Cortex of kidney (tissue), 1 donor: ENCODE measurements around the gene C15orf40.

ENCODE experiments used
- DNase-seq: peaks from one replicate; lab custom pipeline; 2025; lab: John Stamatoyannopoulos, UW

The C15orf40 gene

DNA sequence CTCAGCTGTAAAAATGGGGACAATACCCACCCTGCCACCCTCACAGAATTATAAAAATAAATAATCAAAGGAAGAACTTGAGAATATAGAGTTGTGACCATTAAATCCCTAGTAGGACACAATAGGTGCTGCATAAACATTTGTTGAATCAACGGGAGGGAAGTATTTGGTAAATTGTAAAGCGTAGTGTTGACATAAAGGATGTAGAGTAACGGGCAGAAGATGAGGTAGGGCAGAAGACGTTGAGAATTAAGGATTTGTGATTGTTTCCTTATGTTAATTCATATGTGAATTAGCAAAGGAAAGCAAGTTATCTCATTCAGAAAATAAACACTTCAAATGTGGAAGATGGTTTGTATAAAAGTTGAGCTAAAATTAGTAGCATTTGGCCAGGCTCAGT lies 18.3 kb downstream of the C15orf40 start:
- no peak for DNase-seq

GRCh38 chr15:82992436-82992998 lies 18.9 kb downstream of the C15orf40 start:
- DNase-seq, result no peak

- no peak for DNase-seq
These were observed 25.0 kb downstream of the C15orf40 start for GRCh38 chr15:82986442-82986780.

- DNase-seq, result peak; percentile 82
These were observed 25.6 kb downstream of the C15orf40 start, which contains the start of gene RAMAC for GRCh38 chr15:82985688-82986441. Gene RAMAC, plus strand, starts transcription at chr15:82986210. Its CDS starts 2,809 bp downstream, at chr15:82989019.

DNA sequence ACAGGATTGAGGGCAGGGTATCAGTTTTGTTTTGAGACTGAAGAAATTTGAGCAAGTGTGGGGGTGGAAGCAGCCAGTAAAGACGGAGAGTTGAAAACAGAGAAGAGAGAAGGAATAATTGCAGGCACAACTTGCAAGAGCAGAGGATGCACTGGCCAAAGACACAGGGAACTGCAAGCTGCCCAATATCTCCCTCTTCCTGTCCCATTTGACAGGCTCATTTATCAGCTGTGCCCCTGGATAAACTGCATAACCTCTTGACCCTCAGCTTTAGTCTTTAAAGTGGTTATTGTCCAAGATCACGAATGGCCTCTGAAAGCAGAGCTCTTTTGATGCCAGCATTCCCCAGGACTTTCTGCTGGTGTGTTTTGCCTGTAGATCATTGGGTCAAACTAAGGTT lies 30.5 kb downstream of the C15orf40 start:
- no peak for DNase-seq

GRCh38 chr15:82979726-82980125 lies 31.7 kb downstream of the C15orf40 start:
- no peak for DNase-seq

- DNase-seq, result no peak
These were observed 33.0 kb downstream of the C15orf40 start for GRCh38 chr15:82978438-82978837.

- DNase-seq, result no peak
These were observed 34.4 kb downstream of the C15orf40 start for GRCh38 chr15:82977076-82977475.

GRCh38 chr15:82972990-82973389 lies 38.4 kb downstream of the C15orf40 start:
- no peak for DNase-seq

- DNase-seq, result no peak
These were observed 40.0 kb downstream of the C15orf40 start for GRCh38 chr15:82971218-82971984.

DNA sequence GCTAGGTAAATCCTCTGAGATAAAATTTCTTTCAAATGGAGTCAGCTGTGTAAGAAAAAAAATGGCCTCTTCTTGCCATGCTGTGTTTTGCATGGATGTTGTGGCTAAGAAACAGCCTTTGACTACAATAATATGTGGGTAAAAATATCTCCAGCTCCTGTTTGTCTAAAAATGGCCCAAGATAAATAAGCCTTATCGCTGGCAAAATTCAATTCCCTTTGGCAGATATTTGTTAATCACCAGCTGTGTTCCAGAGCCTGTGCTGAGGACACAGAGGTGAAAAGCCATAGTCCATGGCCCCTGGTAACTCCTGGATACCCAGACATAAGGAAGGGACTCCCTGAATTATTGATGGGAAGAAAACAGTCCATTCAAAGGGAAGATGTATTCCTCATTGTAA lies 40.7 kb downstream of the C15orf40 start:
- no peak for DNase-seq

DNA sequence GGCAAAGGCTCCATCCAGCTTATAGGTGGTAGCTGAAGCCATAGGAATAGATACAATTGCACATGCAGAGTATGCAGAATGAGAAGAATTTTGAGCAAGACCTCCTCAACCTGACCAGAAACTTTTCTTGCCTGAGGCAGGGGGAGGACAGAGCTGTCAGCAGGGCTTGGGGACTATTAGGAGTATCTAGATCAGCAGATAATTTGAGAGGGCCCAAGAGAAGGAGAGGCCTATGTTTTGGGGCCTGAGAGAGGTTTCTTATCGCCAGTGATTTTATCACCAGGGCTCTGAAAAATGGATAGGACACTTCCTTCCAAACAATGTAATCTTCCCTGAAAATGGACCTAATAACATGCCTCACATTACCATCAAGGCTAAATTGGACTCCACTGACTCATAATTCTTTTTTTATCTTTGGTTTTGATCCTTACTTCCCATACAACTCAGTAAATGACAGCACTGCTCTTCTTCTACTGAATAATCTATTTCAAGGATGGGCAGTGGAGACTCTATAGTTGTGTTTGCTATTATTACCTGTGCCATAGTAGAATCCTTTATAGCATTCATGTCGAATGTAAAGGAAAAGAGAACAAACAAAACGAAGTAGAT lies 41.3 kb downstream of the C15orf40 start:
- no peak for DNase-seq

DNA sequence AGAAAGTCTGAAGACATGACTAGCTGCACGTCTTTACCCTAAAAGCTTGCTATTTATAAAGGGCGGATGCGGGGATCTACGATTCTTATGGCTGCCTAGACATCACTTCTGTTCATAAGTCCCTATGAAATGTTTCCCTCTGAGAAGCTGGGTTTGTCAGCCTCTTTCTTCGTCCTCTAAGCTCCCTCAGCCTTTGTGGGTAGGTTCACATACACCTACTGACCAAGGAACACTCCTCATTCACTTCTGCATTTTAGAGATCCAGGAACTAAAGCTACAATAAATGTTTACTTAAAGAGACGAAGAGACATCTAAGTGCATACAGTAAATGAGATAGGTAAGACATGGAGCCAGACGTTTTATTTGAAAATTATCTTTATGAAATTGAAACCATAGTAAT lies 42.1 kb downstream of the C15orf40 start:
- DNase-seq, result no peak

- DNase-seq, result no peak
These were observed 43.4 kb downstream of the C15orf40 start for GRCh38 chr15:82968066-82968465.

DNA sequence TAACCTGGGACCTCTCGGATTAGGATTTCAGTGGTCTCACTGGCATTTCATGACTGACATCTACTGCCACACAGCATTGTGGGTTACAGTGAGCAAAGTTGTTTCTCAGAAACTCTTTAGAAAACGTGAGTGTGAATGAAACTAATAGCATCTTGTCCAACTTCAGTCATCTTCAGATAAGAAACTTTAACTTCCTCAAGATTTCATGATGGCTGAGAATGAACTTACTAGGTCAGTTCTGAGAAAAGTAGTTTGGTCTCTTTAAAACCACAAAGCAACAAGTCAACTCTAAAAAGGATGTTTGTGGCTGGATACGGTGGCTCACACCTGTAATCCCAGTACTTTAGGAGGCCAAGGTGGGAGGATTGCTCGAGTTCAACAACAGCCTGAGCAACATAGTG lies 44.8 kb downstream of the C15orf40 start:
- DNase-seq, result no peak

DNA sequence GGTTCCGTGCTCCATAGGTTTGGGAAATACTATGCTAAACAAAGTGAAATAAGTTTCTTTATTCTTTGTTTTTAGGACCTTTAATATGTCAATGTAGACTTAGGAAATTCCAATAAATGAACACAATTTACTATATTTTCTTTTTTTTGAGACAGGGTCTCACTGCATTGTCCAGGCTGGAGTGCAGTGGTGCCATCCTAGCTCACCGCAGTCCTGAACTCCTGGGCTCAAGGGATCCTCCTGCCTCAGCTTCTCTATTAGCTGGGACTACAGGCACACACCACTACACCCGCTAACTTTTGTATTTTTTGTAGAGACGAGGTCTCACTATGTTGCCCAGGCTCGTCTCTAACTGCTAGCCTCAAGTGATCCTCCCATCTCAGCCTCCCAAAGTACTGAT lies 46.5 kb downstream of the C15orf40 start:
- DNase-seq, result no peak

- DNase-seq, result no peak
These were observed 47.7 kb downstream of the C15orf40 start for GRCh38 chr15:82963471-82964341.

DNA sequence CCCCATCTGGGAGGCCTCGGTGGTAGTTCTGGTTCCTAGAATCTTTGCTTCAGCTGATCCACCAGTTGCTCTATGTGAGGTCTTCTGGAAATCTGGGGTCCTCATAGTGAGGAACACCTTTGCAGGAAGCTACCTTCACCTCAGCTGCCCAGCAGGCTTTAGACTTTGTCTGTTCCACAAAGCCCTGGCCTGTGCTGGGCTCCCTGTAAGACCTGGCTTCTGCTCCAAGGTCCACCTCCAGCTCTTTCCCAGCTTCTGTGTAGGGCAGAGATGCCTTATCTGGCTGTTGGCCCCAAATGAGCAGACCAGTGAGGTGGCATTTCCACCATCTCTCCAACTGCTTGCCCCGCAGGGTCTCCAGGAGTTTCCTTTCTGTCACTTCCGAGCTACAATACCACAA lies 50.7 kb downstream of the C15orf40 start:
- no peak for DNase-seq

- no peak for DNase-seq
These were observed 52.0 kb downstream of the C15orf40 start for GRCh38 chr15:82959423-82959822.

- no peak for DNase-seq
These were observed 52.8 kb downstream of the C15orf40 start for GRCh38 chr15:82958638-82959037.

DNA sequence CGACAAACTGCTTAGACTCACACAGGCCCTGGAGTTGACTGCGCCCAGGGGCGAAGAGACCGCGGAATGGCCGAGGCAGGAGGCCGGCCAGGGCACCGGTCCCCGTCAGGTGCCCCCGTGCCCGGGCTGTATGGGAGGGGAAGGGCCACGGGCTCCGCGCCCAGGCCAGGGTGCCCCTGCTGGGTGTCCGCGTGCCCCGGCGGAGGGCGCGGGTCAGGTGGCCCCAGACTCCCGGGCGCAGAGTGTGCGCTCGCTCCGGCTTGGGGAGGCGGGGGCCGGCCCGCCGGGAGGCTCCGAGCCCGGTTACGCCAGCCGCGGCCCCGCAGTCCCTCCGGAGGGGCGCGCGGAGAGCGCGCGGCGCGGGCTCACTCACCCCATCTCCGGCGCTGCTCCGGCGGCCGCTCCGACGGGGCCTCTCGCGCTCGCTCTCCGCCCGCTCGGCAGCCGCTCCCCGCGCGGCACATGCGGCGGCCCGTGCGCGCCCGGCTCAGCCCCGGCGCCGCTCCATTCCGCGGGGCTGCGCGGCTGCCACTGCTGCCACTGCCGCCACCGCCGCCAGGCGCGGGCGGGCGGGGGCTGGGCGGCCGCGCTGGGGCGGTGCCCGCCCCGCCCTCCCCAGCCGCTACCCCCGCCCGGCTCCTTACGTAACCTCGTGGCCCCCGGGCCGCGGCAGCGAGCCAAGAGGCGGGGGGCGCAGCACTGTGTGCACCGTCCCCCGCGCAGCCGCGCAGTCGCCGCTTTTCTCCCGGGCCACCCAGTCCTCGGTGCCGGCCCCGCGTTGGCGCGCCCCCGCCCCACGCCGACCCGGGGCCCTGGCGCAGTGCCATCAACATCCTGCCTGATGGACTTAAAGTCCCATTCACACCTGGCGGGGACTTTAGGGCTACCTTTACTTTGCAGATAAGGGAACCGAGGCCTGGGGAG lies 59.0 kb downstream of the C15orf40 start, which contains the start of gene HOMER2:
TSS of gene HOMER2 (minus strand) at position 563 of the 924 bp plus-strand sequence. CDS start at position 378, 185 bp downstream.
- no peak for DNase-seq
